Gastroesophageal sphincter (tissue), 2 donors: Measurements from ENCODE around the gene SPARCL1.

Source experiments
- EP300 ChIP-seq: sonication (generic); formaldehyde crosslinking; IDR thresholded peaks from one replicate; pipeline ENCODE4 v1.6.1; 2017; ENCODE audit warnings: antibody characterized with exemption, mild to moderate bottlenecking
- POLR2A ChIP-seq, 2 donors: fragments of 450-650 bp; IDR thresholded peaks; one replicate each; pipeline ENCODE4 v1.6.1; 2017; ENCODE audit warnings: antibody characterized with exemption in 2 of 2, mild to moderate bottlenecking in 2 of 2, moderate library complexity in 1 of 2

- TF ChIP-seq EP300: no peak
- no peak for TF ChIP-seq POLR2A (IDR thresholded peaks at IDR 0.05)
These were observed 28.2 kb upstream of the SPARCL1 start for GRCh38 chr4:87557348-87557747.
